ENCODE results near the gene CACNA1H. TPM values are rescaled to one million over a fixed set of nuclear protein-coding genes. Genes with fewer than 3 reads are reported as not detected.

Gene CACNA1H
- total and polyA plus RNA-seq, 3 donors from 2014 or later: 41.1 to 69.0 (median 55.9) TPM

- 87 to 91% methylated on average over 7 to 9 of the region's 9 CpGs for WGBS, 2 donors
Measured at GRCh38 chr16:1192384-1193073, 39.6 kb downstream of the CACNA1H start.

GRCh38 chr16:1193143-1193824 lies 40.4 kb downstream of the CACNA1H start:
- intact Hi-C loops (cut with DNase I; ENCODE audit: low total_unique reads): no loop called here

More at GRCh38 chr16:1192384-1193073, 39.6 kb downstream of the CACNA1H start:
- Histone ChIP-seq H3K9me3 (no peaks in the 10 kb centered on the region), H3K4me1 (no peaks in the 10 kb centered on the region), H3K27ac (no peak overlapping the region), H3K4me3 (no peak overlapping the region), H3K27me3 (no peaks in the 10 kb centered on the region), H3K36me3 (ENCODE audit: low read depth, missing control alignments) (no peaks in the 10 kb centered on the region)
- intact Hi-C loops (cut with DNase I; ENCODE audit: low total_unique reads): no loop called here
- DNase-seq: no peak
- no peak for TF ChIP-seq POLR2A (IDR thresholded peaks at IDR 0.05)
- no peak for TF ChIP-seq CTCF (IDR thresholded peaks at IDR 0.05)

GRCh38 chr16:1193825-1194581 lies 41.1 kb downstream of the CACNA1H start:
- Histone ChIP-seq H3K4me1 (no peaks in the 10 kb centered on the region), H3K27ac (no peak overlapping the region), H3K27me3 (no peaks in the 10 kb centered on the region), H3K9me3 (no peaks in the 10 kb centered on the region), H3K4me3 (no peak overlapping the region), H3K36me3 (ENCODE audit: low read depth, missing control alignments) (no peaks in the 10 kb centered on the region)
- WGBS, 2 donors: 78 to 88% methylated on average over 8 to 29 of the region's 29 CpGs
- TF ChIP-seq POLR2A (IDR thresholded peaks at IDR 0.05) (no peak), CTCF (IDR thresholded peaks at IDR 0.05) (no peak)
- intact Hi-C loops (cut with DNase I; ENCODE audit: low total_unique reads): no loop called here
- DNase-seq: no peak

More at GRCh38 chr16:1193143-1193824, 40.4 kb downstream of the CACNA1H start:
- no peaks in the 10 kb centered on the region for H3K27me3 ChIP-seq
- DNase-seq: no peak
- no peaks in the 10 kb centered on the region for H3K9me3 ChIP-seq
- no peaks in the 10 kb centered on the region for H3K36me3 ChIP-seq (ENCODE audit: low read depth, missing control alignments)
- no peak overlapping the region for H3K27ac ChIP-seq
- no peaks in the 10 kb centered on the region for H3K4me1 ChIP-seq
- TF ChIP-seq CTCF (IDR thresholded peaks at IDR 0.05): no peak
- TF ChIP-seq POLR2A (IDR thresholded peaks at IDR 0.05): no peak
- 82 to 84% methylated on average over 11 to 30 of the region's 30 CpGs for WGBS, 2 donors
- H3K4me3 ChIP-seq: no peak overlapping the region

- no peaks in the 10 kb centered on the region for H3K9me3 ChIP-seq
- DNase-seq: no peak
- no peak overlapping the region for H3K27ac ChIP-seq
- intact Hi-C loops (cut with DNase I; ENCODE audit: low total_unique reads): loop anchor here (5.0 kb wide), 1 partner anchor 83 kb away; no protein-coding TSS in a partner anchor
- H3K4me3 ChIP-seq: no peak overlapping the region
- no peaks in the 10 kb centered on the region for H3K27me3 ChIP-seq
- TF ChIP-seq POLR2A (IDR thresholded peaks at IDR 0.05) (no peak), CTCF (IDR thresholded peaks at IDR 0.05) (peak; percentile 81 to 88 (median 84))
- H3K4me1 ChIP-seq: no peaks in the 10 kb centered on the region
- 41 to 45% methylated on average over 33 to 61 of the region's 61 CpGs for WGBS, 2 donors
- no peaks in the 10 kb centered on the region for H3K36me3 ChIP-seq (ENCODE audit: low read depth, missing control alignments)
Measured at GRCh38 chr16:1194665-1195392, 41.9 kb downstream of the CACNA1H start.

All from testis (tissue), 3 donors.